Measurements from ENCODE around the gene EFCAB8.

EFCAB8 gene

DNA sequence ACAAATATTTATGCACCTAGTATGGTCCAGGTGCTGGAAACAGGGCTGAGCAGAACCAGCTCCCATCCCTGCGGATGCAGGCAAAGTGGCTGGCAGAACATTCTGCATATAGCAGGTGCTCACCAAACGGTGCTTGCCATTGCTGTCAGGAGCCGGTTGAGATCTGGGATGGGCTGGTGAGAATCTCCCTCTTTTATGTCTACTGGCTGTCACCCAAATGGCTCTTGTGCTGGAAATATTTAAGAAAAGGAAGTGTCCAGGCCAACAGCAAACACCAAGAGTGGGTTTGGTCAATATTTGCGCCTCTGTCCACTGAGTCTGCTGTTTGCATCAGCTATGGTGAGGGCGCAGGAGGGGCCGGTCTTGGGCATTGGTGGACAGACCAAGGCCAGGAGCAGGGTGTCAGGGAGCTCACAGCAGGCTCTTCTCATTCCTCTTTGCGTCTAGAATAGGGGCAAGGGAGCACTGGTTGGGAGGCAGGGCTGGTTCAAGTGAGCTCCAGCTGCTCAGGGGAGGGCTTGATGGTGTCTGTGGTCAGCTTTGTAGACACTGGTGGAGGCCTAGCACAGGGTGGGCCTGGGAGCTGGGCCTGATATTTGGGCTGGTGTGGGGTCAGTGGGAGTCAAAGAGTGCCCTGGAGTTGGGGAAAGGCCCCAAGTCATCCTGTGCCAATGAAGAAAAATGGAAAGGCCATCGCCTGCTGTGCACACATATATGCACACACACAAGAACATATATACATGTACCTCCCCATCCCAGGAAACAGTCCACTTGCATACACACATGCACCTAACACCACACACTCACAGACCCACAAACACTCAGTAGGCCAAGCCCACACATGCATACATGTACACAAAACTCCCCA, 147.4 kb downstream of the EFCAB8 start:
- DNase-seq = no peak

DNA sequence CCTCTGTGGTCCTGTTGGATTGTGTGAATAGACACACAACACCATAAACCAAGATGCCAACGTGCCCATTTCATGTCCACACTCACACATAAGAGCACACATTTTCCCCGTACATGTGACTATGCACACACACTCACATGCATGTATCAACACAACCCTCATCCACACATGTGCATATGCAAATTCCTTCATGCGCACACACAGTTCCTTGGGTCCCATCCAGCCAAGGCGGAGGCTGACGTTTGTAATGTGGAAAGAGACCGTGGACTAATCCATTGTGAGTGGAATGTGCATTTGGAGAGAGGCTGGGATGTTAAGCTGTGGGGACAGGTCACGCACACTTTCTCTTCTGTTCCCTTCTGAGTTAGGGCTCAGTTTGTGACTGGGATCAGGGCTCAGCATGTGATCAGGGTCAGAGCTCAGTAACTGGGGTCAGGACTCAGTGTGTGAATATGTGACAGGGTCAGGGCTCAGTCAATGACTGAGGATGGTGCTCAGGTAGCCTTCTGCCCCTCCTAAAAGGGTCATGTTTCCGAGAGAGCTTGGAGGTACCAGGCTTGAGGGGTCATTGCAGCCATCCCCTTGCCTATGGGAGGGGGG, 148.2 kb downstream of the EFCAB8 start:
- DNase-seq = no peak

DNA sequence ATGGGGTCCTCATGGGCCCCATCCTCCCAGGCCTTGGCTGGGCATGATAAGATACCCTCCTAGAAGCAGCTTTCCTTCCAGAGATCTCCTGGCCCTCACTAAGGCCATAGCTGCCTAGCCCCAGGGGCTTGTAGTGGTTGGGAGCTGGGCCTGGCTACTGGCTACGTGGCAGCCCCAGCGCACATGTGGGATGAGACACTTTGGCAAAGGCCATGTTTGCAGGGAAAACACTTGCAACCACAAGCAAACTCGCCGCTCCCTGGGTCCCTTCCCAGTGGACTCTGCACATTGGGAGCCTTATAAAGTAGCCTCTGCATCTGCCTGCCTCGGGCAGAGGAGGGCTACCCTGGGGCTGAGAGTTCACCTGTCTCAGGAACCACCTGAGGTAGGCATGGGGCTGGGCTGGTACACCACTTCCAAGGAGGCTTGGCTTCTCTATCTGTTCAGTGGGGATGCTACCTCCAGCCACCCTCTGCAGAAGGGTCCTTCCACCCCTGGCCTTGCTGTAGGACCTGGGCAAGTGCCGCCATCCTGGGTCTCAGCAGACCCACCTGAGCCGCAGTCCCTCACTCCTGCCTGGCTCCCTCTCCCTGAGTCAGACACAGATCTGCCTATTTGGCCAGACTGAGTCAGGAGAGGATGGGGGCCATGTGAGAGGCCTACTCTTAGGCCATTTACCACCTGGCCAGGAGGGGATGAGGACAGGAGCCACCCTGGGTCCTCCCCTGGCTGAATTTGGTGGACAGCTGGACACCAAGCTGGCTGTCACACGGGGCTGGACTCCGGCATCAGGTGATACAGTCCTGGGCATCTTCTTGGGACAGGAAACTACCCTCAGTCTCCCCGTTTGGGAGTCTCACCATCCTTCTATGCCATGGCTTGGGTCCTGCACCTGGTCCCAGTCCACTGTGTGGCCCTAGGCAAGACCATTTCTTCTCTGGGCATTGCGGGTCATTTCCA, 148.9 kb downstream of the EFCAB8 start, which contains the start of gene BPIFB2:
Gene BPIFB2 (plus strand): TSS at position 329 of the 960 bp plus-strand sequence. CDS start 871 bp downstream, outside the sequence.
- no peak for DNase-seq

DNA sequence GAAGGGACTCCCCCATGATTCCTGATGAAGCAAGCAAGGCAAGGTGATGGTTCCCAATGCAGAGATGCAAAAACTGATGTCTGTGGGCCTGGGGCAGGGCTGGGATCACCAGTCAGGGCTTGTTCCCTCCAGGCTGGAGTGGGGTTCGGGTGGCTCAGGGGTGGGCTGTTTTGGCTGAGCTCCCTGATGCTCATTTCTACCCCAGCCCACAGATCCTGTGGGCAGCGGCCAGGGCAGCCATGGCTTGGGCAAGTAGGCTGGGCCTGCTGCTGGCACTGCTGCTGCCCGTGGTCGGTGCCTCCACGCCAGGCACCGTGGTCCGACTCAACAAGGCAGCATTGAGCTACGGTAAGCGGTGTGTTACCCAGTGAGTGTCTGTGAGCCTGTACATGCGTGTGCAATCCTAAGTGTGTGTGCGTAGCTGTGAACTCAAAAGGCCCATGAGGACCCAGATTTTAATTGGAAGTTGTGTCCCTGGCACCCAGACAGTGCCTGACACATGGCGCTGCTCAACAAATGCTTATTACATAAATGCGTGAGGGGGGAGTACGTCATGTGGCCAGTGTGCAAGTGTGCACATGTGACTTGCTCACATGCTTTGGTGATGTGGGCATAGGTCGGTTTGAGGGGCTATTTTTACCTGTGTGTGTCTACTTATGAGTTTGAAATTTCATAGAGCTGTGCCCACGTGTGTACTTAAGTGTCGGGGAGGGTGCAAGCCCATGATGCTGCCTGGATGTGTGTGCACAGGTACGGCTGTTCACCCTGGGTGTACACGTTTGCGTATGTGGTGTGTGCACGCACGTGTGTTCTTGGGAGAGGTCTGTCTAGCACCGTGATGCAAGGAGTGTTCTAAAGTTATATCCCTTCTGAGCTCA, 149.9 kb downstream of the EFCAB8 start:
- no peak for DNase-seq

DNA sequence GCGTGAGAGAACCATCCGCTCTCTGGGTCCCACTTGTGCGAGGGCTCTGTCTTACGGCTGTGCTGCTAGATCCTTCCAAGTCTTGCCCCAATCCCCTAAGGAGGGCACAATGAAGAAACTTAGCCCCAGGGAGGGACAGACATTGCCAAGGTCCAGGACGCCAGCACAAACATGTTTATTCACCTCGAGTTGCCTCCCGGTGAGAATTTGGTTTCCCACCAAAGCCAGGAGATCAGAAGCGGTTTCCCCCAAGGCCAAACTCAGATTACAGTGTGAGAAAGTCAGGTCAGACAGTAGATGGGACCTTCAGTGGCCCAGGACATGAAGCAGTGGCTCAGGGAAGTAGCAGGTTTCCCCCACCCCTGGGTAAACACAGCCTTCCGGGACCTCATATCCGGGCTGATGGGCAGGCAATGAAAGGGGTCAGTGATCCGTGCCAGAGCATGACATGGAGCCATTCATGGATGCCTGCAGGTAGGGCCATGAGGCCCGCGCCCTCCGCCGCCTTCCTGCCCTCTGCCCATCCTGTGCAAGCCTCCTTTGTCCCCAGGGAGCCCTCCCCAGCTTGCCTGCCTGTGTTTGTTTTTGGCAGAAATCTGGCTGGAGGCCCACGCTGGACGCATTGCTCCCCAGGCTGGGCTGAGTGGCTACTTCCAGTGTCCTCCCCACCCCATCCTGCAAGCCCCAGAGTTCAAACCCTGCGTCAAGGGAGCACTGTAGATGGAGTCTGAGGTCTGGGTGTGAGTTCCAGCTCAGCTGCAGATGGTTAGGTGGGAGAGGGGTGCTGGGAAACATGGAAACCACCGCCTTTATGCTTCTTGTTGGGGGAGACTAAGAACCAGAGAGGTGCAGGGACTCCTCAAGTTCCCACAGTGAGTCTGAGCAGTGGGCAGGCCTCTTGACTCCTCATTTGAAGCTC, 150.8 kb downstream of the EFCAB8 start:
- DNase-seq = peak in 1 of 58 donors; percentile 15

DNA sequence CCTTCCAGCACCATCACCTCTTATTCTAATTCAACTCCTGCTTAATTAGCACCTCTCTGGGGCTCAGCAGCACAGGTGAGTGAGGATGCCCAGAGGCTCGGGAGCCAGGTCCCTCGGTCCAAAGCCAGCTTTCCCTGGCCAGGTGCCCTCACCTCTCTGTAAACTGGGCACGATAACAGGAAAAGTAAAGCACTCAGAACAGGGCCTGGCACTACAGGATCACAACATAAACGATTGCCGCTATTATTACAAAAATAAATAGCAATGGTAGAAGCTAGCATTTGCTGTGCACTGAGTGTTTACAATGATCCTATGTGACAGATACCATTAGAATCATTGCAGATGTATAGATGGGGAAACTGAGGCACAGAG, 151.4 kb downstream of the EFCAB8 start:
- no peak for DNase-seq

DNA sequence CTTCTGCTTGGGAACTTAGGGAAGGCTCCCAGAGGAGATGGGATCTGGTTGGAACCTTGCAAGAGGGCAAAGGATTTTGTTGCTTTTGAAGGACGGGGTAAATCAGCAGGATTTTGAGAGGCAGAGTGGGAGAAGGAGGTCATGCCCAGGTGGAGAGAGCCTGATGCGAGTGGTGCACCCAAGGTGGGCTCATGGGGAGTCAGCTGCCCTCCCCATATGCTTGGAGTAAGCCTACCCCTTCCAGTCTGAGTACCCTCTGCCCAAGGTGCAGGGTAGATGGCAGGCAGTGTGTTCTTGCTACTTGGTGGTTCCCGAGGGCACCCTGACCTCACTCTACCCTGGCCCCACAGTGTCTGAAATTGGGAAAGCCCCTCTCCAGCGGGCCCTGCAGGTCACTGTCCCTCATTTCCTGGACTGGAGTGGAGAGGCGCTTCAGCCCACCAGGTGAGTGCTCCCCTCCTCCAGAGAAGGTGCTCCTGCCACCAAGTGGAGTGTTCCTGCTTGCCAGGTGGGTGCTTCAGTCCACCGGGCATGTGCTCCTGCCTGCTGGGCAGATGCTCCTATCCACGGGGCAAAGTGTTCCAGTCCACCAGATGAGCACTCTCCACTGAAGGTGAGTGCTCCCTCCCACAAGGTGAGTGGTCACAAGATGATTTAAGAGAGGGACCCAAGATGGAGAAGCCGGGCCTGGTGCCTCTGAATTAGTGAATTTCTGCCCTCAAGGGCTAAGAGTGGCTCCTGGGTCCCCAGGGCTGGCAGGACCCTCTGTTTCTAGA, 152.1 kb downstream of the EFCAB8 start:
- DNase-seq = no peak

Measured in anterior cingulate cortex (tissue), 58 donors.